ENCODE measurements around the gene CACNA1E.

The CACNA1E gene

GRCh38 chr1:181459067-181459466 is 24.2 kb upstream of the CACNA1E start:
- H3K27me3 ChIP-seq (ENCODE audit: insufficient read depth, low read length) = no peaks in the 10 kb centered on the region
- H3K36me3 ChIP-seq (ENCODE audit: insufficient read depth, low read length) = no peaks in the 10 kb centered on the region
- no peak overlapping the region for H3K4me3 ChIP-seq (ENCODE audit: low read length)
- H3K9me3 ChIP-seq (ENCODE audit: low read length) = no peaks in the 10 kb centered on the region
- no peaks in the 10 kb centered on the region for H3K4me1 ChIP-seq (ENCODE audit: insufficient read depth, low read length)
- no peak overlapping the region for H2AFZ ChIP-seq (ENCODE audit: low read depth, low read length)

- Histone ChIP-seq H3K27me3 (ENCODE audit: insufficient read depth, low read length) (no peaks in the 10 kb centered on the region), H3K36me3 (ENCODE audit: insufficient read depth, low read length) (no peaks in the 10 kb centered on the region), H3K9me3 (ENCODE audit: low read length) (no peaks in the 10 kb centered on the region), H2AFZ (ENCODE audit: low read depth, low read length) (no peak overlapping the region), H3K4me1 (ENCODE audit: insufficient read depth, low read length) (no peaks in the 10 kb centered on the region), H3K4me3 (ENCODE audit: low read length) (no peak overlapping the region)
These were observed 13.5 kb upstream of the CACNA1E start for GRCh38 chr1:181469829-181470228.

GRCh38 chr1:181475580-181475979 is 7.7 kb upstream of the CACNA1E start:
- no peak overlapping the region for H2AFZ ChIP-seq (ENCODE audit: low read depth, low read length)

GRCh38 chr1:181476581-181476980 is 6.7 kb upstream of the CACNA1E start:
- no peak overlapping the region for H2AFZ ChIP-seq (ENCODE audit: low read depth, low read length)
- no peaks in the 10 kb centered on the region for H3K4me1 ChIP-seq (ENCODE audit: insufficient read depth, low read length)
- peaks cover 20% of the 10 kb centered on the region for H3K27me3 ChIP-seq (ENCODE audit: insufficient read depth, low read length)
- no peaks in the 10 kb centered on the region for H3K9me3 ChIP-seq (ENCODE audit: low read length)
- H3K4me3 ChIP-seq (ENCODE audit: low read length) = no peak overlapping the region
- no peaks in the 10 kb centered on the region for H3K36me3 ChIP-seq (ENCODE audit: insufficient read depth, low read length)

More at GRCh38 chr1:181475580-181475979, 7.7 kb upstream of the CACNA1E start:
- H3K4me1 ChIP-seq (ENCODE audit: insufficient read depth, low read length) = no peaks in the 10 kb centered on the region
- no peaks in the 10 kb centered on the region for H3K36me3 ChIP-seq (ENCODE audit: insufficient read depth, low read length)
- no peaks in the 10 kb centered on the region for H3K9me3 ChIP-seq (ENCODE audit: low read length)
- H3K4me3 ChIP-seq (ENCODE audit: low read length) = no peak overlapping the region
- peaks cover 10% of the 10 kb centered on the region for H3K27me3 ChIP-seq (ENCODE audit: insufficient read depth, low read length)

- Histone ChIP-seq H3K9me3 (ENCODE audit: low read length) (no peaks in the 10 kb centered on the region), H3K27me3 (ENCODE audit: insufficient read depth, low read length) (peaks cover 38% of the 10 kb centered on the region)
These were observed 5.0 kb upstream of the CACNA1E start for GRCh38 chr1:181478306-181478705.

GRCh38 chr1:181479137-181479745 is 4.1 kb upstream of the CACNA1E start:
- Histone ChIP-seq H2AFZ (ENCODE audit: low read depth, low read length) (no peak overlapping the region), H3K36me3 (ENCODE audit: insufficient read depth, low read length) (no peaks in the 10 kb centered on the region), H3K27me3 (ENCODE audit: insufficient read depth, low read length) (peaks cover 46% of the 10 kb centered on the region), H3K4me1 (ENCODE audit: insufficient read depth, low read length) (no peaks in the 10 kb centered on the region), H3K9me3 (ENCODE audit: low read length) (no peaks in the 10 kb centered on the region), H3K4me3 (ENCODE audit: low read length) (no peak overlapping the region)

More at GRCh38 chr1:181478306-181478705, 5.0 kb upstream of the CACNA1E start:
- H3K4me1 ChIP-seq (ENCODE audit: insufficient read depth, low read length) = no peaks in the 10 kb centered on the region
- H3K36me3 ChIP-seq (ENCODE audit: insufficient read depth, low read length) = no peaks in the 10 kb centered on the region
- no peak overlapping the region for H2AFZ ChIP-seq (ENCODE audit: low read depth, low read length)
- no peak overlapping the region for H3K4me3 ChIP-seq (ENCODE audit: low read length)

- Histone ChIP-seq H3K36me3 (ENCODE audit: insufficient read depth, low read length) (no peaks in the 10 kb centered on the region), H2AFZ (ENCODE audit: low read depth, low read length) (no peak overlapping the region), H3K4me1 (ENCODE audit: insufficient read depth, low read length) (no peaks in the 10 kb centered on the region), H3K27me3 (ENCODE audit: insufficient read depth, low read length) (peaks cover 73% of the 10 kb centered on the region), H3K4me3 (ENCODE audit: low read length) (no peak overlapping the region), H3K9me3 (ENCODE audit: low read length) (no peaks in the 10 kb centered on the region)
These were observed 1.3 kb upstream of the CACNA1E start for GRCh38 chr1:181482001-181482430.

GRCh38 chr1:181482521-181483284 is 614 bp upstream of the CACNA1E start:
- no peaks in the 10 kb centered on the region for H3K4me1 ChIP-seq (ENCODE audit: insufficient read depth, low read length)
- H3K9me3 ChIP-seq (ENCODE audit: low read length) = no peaks in the 10 kb centered on the region
- H2AFZ ChIP-seq (ENCODE audit: low read depth, low read length) = no peak overlapping the region
- no peaks in the 10 kb centered on the region for H3K36me3 ChIP-seq (ENCODE audit: insufficient read depth, low read length)
- peak overlapping the region; percentile 23 for H3K4me3 ChIP-seq (ENCODE audit: low read length)
- H3K27me3 ChIP-seq (ENCODE audit: insufficient read depth, low read length) = peaks cover 79% of the 10 kb centered on the region

- no peaks in the 10 kb centered on the region for H3K36me3 ChIP-seq (ENCODE audit: insufficient read depth, low read length)
- no peak overlapping the region for H3K4me3 ChIP-seq (ENCODE audit: low read length)
- H3K4me1 ChIP-seq (ENCODE audit: insufficient read depth, low read length) = no peaks in the 10 kb centered on the region
- no peaks in the 10 kb centered on the region for H3K9me3 ChIP-seq (ENCODE audit: low read length)
- peaks cover 83% of the 10 kb centered on the region for H3K27me3 ChIP-seq (ENCODE audit: insufficient read depth, low read length)
- H2AFZ ChIP-seq (ENCODE audit: low read depth, low read length) = no peak overlapping the region
These were observed 1.5 kb downstream of the CACNA1E start for GRCh38 chr1:181484821-181485220.

- H3K27me3 ChIP-seq (ENCODE audit: insufficient read depth, low read length) = peaks cover 76% of the 10 kb centered on the region
- H3K36me3 ChIP-seq (ENCODE audit: insufficient read depth, low read length) = no peaks in the 10 kb centered on the region
- no peaks in the 10 kb centered on the region for H3K4me1 ChIP-seq (ENCODE audit: insufficient read depth, low read length)
- no peak overlapping the region for H3K4me3 ChIP-seq (ENCODE audit: low read length)
- peak overlapping the region; percentile 44 for H2AFZ ChIP-seq (ENCODE audit: low read depth, low read length)
- no peaks in the 10 kb centered on the region for H3K9me3 ChIP-seq (ENCODE audit: low read length)
These were observed 2.2 kb downstream of the CACNA1E start for GRCh38 chr1:181485287-181486097.

GRCh38 chr1:181486098-181486420 is 2.7 kb downstream of the CACNA1E start:
- no peaks in the 10 kb centered on the region for H3K4me1 ChIP-seq (ENCODE audit: insufficient read depth, low read length)
- no peaks in the 10 kb centered on the region for H3K36me3 ChIP-seq (ENCODE audit: insufficient read depth, low read length)
- H3K27me3 ChIP-seq (ENCODE audit: insufficient read depth, low read length) = peaks cover 70% of the 10 kb centered on the region
- peak overlapping the region; percentile 44 for H2AFZ ChIP-seq (ENCODE audit: low read depth, low read length)
- H3K9me3 ChIP-seq (ENCODE audit: low read length) = no peaks in the 10 kb centered on the region
- H3K4me3 ChIP-seq (ENCODE audit: low read length) = no peak overlapping the region

GRCh38 chr1:181488866-181489265 is 5.5 kb downstream of the CACNA1E start:
- H3K9me3 ChIP-seq (ENCODE audit: low read length) = no peaks in the 10 kb centered on the region
- H3K4me1 ChIP-seq (ENCODE audit: insufficient read depth, low read length) = no peaks in the 10 kb centered on the region
- no peak overlapping the region for H3K4me3 ChIP-seq (ENCODE audit: low read length)
- H3K27me3 ChIP-seq (ENCODE audit: insufficient read depth, low read length) = peaks cover 42% of the 10 kb centered on the region
- no peak overlapping the region for H2AFZ ChIP-seq (ENCODE audit: low read depth, low read length)
- H3K36me3 ChIP-seq (ENCODE audit: insufficient read depth, low read length) = no peaks in the 10 kb centered on the region

GRCh38 chr1:181490276-181490675 is 7.0 kb downstream of the CACNA1E start:
- no peaks in the 10 kb centered on the region for H3K36me3 ChIP-seq (ENCODE audit: insufficient read depth, low read length)
- H3K27me3 ChIP-seq (ENCODE audit: insufficient read depth, low read length) = peaks cover 29% of the 10 kb centered on the region
- no peaks in the 10 kb centered on the region for H3K4me1 ChIP-seq (ENCODE audit: insufficient read depth, low read length)
- H3K4me3 ChIP-seq (ENCODE audit: low read length) = no peak overlapping the region
- no peaks in the 10 kb centered on the region for H3K9me3 ChIP-seq (ENCODE audit: low read length)
- H2AFZ ChIP-seq (ENCODE audit: low read depth, low read length) = no peak overlapping the region

All from neuron (in vitro differentiated cells).